GM12872 (cell line): Measurements from ENCODE around the gene IQSEC1.

Experiments
- TF ChIP-seq, protein P1 (sequence below): IDR thresholded peaks from 3 replicates; pipeline ENCODE4 v1.5.1; 2011; ENCODE audit warnings: low read depth, mild to moderate bottlenecking, low read length, moderate library complexity; ENCODE audit not compliant: insufficient read depth

Gene IQSEC1

DNA sequence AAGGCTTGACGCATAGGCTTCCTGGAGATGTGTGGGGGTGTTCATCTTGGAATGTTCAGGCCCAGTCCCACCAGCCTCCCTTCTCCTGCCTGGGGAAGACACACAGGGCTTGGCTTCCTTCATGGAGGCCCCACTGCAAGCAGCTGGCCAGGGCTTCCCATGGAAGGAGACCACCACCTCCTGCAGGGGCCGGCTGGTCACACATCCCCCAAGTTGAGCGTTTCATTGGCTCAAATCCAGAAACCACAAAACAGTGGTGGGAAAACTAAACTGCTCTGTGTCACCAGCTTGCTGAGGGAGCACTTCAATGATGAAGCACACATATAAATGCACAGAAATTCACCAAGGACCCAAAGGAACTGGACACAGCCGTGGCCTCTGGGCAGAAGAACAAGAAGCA is 8.3 kb downstream of the IQSEC1 start:
- TF ChIP-seq, protein P1, sequence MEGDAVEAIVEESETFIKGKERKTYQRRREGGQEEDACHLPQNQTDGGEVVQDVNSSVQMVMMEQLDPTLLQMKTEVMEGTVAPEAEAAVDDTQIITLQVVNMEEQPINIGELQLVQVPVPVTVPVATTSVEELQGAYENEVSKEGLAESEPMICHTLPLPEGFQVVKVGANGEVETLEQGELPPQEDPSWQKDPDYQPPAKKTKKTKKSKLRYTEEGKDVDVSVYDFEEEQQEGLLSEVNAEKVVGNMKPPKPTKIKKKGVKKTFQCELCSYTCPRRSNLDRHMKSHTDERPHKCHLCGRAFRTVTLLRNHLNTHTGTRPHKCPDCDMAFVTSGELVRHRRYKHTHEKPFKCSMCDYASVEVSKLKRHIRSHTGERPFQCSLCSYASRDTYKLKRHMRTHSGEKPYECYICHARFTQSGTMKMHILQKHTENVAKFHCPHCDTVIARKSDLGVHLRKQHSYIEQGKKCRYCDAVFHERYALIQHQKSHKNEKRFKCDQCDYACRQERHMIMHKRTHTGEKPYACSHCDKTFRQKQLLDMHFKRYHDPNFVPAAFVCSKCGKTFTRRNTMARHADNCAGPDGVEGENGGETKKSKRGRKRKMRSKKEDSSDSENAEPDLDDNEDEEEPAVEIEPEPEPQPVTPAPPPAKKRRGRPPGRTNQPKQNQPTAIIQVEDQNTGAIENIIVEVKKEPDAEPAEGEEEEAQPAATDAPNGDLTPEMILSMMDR = no peak

DNA sequence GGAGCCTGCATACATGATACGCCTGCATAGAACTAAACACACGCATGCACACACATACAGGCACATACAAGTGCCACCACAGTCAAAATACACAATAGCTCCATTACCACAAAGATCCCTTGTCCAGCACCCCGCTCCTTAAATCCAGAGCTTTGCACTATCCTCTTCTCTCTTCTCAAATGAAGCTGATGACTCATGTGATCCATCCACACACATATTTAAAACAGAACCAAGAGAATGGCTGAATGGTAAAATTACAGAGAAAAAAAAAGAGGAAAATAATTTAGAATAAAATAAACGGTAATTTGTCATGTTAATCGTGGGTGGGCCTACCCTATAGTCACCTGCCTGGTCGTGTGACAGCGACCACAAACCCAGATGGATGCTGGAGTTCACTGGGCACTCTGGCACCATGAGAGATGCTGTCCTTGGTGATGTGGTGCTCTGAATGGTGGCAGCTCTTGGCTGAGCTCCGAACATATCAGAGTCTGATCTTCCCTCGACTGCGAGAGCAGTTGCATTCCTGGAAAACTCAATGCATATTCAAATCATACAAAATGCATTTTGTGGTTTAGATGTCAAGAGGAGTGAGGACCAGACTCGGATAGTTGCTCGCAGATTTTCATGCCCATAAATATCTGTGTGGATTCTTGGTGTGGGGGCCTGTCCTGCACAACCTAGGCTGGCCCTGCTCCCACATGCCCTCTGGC is 8.9 kb downstream of the IQSEC1 start:
- TF ChIP-seq, protein P1 = no peak

DNA sequence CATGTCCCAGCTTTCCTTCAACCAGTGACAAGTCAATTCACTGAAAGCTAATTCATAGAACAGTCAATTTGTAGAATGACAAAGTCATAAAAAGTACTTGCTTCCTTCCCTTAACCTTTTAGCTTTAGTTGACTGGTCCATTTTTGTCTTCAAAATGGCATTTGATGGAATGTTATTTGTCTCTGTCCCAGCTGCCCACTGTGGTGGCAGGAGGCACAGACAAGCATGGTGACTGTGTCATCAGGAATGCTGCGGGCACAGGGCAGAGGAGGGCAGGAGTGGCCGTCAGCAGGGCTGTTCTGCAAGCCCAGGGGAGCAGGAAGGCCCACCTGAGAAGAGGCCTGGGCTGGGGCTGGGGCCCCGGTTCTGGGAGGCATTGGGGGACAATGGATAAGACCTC is 10.0 kb downstream of the IQSEC1 start:
- TF ChIP-seq, protein P1 = no peak

DNA sequence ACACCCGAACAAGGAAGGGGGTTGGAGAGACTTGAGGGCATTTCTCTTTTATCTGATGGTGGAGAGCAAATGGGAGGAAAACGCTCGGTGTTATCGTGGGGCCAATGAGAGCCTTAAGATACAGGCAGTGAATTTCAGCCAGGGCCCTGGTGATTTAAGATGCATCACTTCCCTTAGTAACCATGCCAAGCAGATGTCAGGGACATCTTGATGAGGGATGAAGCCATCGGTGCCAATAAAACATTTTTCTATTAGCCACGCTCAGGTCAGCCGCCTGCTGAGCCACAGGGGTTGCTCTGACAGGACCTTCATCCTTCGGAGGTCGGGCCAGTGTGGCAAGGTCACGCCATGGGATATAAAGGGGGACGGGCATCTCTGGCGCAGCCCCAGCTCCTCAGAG is 10.6 kb downstream of the IQSEC1 start:
- TF ChIP-seq, protein P1 = no peak

DNA sequence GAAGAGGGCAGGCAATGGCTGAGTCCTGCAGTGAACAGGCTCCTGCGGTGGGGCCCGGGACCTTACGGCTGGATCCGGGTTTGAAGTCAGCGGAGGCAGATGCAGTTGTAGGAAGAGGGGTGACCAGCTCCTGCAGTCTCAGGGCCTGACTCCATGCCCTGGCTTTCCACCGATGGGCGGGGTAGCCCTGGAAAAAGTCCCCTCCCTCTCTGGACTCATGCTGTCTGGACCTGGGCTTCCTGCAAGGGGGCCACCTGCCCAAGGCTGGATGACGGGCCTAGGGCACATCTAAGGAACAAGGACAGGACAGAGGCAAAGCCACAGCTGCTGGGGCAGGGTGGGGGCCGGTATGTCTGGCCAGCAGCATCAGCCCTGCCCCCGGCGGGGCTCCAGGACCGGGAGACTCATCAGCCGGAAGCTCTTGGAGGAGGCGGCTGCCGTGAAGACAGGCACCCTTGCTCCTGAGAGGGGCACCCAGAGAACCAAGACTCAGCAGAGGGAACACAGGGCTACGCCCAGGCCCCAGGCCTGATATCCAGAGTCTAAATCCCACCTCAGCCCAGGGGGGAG is 12.8 kb downstream of the IQSEC1 start:
- TF ChIP-seq, protein P1 = no peak

DNA sequence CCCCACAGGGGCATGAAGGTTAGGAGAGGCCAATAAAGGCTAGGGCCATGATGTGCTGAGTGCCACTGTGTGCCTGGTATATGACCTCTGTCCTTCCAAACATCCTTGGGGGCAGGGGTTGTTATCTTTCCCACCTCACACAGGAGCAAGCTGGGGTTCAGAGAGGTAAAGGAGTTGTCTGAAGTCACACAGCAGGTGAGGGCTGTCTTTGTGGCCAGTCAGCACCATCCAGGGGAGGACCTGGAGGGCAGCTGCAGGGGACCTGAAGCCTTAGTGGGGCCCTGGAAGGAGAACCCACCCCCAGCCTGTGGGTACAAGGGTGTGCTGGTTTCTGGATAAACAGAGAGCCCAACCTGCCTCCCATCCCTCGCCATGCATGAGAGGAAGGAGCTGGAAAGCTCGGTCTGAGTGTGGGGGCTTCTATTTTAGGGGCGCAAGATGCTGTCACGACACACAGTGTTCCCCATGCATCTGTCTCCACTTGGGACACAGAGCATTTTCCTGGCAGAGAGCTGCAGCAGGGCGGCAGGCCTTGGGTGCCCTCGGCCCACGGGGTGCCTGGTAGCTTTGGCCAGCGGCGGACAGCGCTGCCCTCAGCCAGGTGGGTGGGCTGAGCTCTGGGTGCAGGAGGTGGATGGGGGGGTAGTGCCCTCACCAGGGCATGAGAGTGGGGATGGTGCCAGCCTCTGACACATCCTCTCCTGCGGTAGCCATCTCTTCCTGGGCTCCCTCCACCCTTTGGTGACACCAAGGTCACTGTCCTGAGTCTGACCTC is 14.7 kb downstream of the IQSEC1 start:
- TF ChIP-seq, protein P1 = no peak

DNA sequence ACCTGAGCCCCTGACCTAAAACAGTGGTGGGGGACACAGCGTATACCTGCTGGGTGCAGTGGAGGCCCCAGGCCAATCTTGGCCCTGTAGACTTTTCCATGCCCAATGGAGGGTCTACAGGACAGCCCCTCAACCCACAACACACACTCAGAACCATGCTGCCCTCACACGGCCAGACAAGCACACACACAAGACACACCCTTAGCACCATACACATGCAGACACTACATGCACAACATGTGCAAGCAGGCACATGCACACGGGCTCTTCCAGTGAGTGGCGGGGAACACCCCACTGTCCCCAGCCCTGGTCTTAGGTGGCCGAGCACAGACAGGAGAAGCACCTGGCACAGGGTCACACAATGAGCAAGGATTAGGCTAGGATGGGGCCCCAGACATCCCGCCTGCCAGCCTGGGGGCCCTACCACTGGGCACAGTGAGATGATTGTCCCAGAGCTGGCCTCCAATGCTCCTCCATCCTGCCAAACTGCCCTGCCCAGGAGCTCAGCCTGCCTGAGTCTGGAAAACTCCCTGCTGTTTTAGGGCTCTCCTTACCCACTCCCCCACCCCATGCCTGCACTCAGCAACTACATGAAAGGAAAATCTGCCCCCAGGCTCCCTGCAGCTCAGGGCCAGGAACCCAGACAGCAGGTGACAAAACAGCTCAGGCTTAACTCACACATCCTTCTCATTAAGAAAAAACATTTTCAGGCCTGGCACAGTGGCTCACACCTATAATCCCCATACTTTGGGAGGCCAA is 15.8 kb downstream of the IQSEC1 start:
- TF ChIP-seq, protein P1 = no peak
